Skeletal muscle satellite cell (primary cell): ENCODE data around the gene C1orf116.
"Not testable (repeated sequence)": the region's sequence is repeated elsewhere in the genome, so short reads cannot be mapped to it uniquely, and the experiment has no call there.

Source experiments
- H3K27me3 ChIP-seq: 2 replicates; pipeline ENCODE4 v1.7.0; 2013; ENCODE audit warnings: low read length; ENCODE audit not compliant: control insufficient read depth, insufficient read depth
- H3K36me3 ChIP-seq: 2 replicates; pipeline ENCODE4 v1.7.0; 2013; ENCODE audit warnings: mild to moderate bottlenecking, control low read depth, low read length; ENCODE audit not compliant: insufficient read depth
- H3K4me1 ChIP-seq: 2 replicates; pipeline ENCODE4 v1.7.0; 2013; ENCODE audit warnings: low read length; ENCODE audit not compliant: control insufficient read depth, insufficient read depth
- H3K4me2 ChIP-seq: 2 replicates; pipeline ENCODE4 v1.7.0; 2013; ENCODE audit warnings: mild to moderate bottlenecking, low read length
- H3K4me3 ChIP-seq: 2 replicates; pipeline ENCODE4 v1.7.0; 2013; ENCODE audit warnings: low read length
- H3K9ac ChIP-seq: 2 replicates; pipeline ENCODE4 v1.7.0; 2013; ENCODE audit warnings: mild to moderate bottlenecking, low read depth, low read length, moderate library complexity
- H3K9me3 ChIP-seq: replicated peaks from 2 replicates; pipeline ENCODE4 v1.7.0; 2013; ENCODE audit warnings: mild to moderate bottlenecking, control low read depth, low read length

The C1orf116 gene

DNA sequence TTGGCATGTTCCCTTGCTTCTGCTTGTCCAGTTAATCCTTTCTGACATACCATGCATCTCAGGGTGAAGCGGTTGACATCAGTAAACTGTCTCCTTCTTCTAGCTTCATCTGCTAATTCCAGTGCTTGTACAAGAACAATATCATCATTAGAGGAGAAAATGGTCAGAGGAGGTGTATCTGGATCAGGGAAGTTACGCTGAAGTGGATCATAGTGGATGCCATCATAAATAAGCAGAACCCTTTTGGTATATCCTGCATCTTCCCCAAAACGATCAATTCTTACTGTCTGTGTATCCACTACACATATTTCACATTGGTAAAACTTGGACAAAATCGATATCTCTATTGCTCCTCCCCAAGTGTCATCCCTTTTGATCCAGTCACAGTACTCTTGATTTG lies 16.5 kb upstream of the C1orf116 start:
- Histone ChIP-seq H3K9me3 (no peaks in the 10 kb centered on the region), H3K4me2 (peak overlapping the region; percentile 77), H3K36me3 (peaks cover 13% of the 10 kb centered on the region), H3K4me3 (peak overlapping the region; percentile 91), H3K27me3 (no peaks in the 10 kb centered on the region), H3K4me1 (peaks cover 15% of the 10 kb centered on the region), H3K9ac (peak overlapping the region; percentile 97)

GRCh38 chr1:207048041-207048440 lies 15.5 kb upstream of the C1orf116 start:
- Histone ChIP-seq H3K9me3 (no peaks in the 10 kb centered on the region), H3K36me3 (peaks cover 13% of the 10 kb centered on the region), H3K9ac (no peak overlapping the region), H3K27me3 (no peaks in the 10 kb centered on the region), H3K4me1 (peaks cover 15% of the 10 kb centered on the region), H3K4me2 (no peak overlapping the region), H3K4me3 (no peak overlapping the region)

DNA sequence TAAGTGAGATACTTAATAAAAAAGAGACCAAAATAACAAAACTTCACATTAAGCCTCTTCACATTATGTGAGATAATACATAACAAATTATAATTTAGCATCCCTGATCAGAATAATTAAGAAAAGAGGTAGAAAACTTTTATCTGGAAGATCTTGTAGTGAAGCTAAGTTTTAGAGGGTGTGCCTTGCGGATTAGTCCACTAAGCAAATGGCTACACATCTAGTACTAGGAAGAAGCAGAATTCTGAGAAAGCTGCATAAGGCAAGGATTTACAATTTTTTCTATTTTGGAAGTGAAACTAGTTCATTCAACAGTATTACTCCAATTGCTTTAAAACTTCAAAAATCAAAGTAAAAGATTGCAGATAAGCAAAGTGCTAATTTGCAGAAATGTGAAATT lies 14.9 kb upstream of the C1orf116 start:
- no peak overlapping the region for H3K4me2 ChIP-seq
- peaks cover 15% of the 10 kb centered on the region for H3K4me1 ChIP-seq
- no peaks in the 10 kb centered on the region for H3K27me3 ChIP-seq
- peaks cover 13% of the 10 kb centered on the region for H3K36me3 ChIP-seq
- H3K9me3 ChIP-seq = no peaks in the 10 kb centered on the region
- H3K4me3 ChIP-seq = no peak overlapping the region
- no peak overlapping the region for H3K9ac ChIP-seq

DNA sequence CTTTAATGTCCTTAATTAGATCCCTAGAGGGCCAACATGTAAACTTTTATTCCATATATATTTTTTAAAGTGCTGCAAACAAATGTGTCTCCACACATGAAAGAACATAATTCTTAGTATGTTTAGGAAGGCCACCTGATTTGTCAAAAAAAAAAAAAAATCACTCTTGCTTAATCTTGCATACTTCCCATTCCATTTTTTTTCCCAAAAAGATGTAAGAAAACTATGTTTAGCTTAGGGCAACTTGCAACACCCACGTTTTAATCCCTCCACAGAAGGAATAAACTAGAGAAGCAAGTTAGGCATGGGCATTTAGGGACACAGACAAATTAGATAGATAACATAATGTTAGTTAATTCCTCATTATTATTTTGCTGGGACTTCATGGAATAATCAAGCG lies 12.9 kb upstream of the C1orf116 start:
- Histone ChIP-seq H3K4me2 (no peak overlapping the region), H3K27me3 (no peaks in the 10 kb centered on the region), H3K9me3 (no peaks in the 10 kb centered on the region), H3K36me3 (peaks cover 13% of the 10 kb centered on the region), H3K4me1 (peaks cover 10% of the 10 kb centered on the region), H3K9ac (no peak overlapping the region), H3K4me3 (no peak overlapping the region)

GRCh38 chr1:207041397-207041796 lies 8.8 kb upstream of the C1orf116 start:
- not testable (repeated sequence) for H3K4me1 ChIP-seq, H3K27me3 ChIP-seq, H3K4me3 ChIP-seq, H3K36me3 ChIP-seq, H3K9ac ChIP-seq, H3K4me2 ChIP-seq, H3K9me3 ChIP-seq

DNA sequence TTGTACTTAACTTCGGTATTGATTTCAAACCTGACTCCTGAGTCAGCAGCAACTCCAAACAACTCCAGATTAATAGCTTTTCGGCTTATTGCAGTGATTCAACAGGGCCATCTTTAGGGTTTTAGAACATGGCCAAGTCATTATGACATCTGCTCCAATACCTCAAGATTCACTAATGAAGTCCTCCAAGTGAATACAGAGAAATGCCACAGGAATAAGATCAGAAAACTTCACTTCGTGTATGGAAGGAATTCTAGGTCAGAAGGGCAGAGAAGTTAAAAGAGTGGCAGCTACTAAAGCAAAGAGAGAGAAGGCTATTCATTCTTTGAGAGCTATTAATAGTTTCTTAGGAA lies 7.6 kb upstream of the C1orf116 start:
- Histone ChIP-seq H3K9me3 (no peaks in the 10 kb centered on the region), H3K27me3 (no peaks in the 10 kb centered on the region), H3K4me3 (no peak overlapping the region), H3K4me1 (peaks cover 8% of the 10 kb centered on the region), H3K4me2 (no peak overlapping the region), H3K9ac (no peak overlapping the region), H3K36me3 (no peaks in the 10 kb centered on the region)

GRCh38 chr1:207039380-207040180 lies 7.0 kb upstream of the C1orf116 start:
- Histone ChIP-seq H3K4me1 (peaks cover 14% of the 10 kb centered on the region), H3K9ac (no peak overlapping the region), H3K36me3 (no peaks in the 10 kb centered on the region), H3K4me3 (no peak overlapping the region), H3K9me3 (no peaks in the 10 kb centered on the region), H3K4me2 (no peak overlapping the region), H3K27me3 (no peaks in the 10 kb centered on the region)

GRCh38 chr1:207036865-207037264 lies 4.3 kb upstream of the C1orf116 start:
- Histone ChIP-seq H3K27me3 (no peaks in the 10 kb centered on the region), H3K9me3 (no peaks in the 10 kb centered on the region), H3K36me3 (no peaks in the 10 kb centered on the region), H3K4me2 (no peak overlapping the region), H3K9ac (no peak overlapping the region), H3K4me3 (no peak overlapping the region), H3K4me1 (peaks cover 14% of the 10 kb centered on the region)

DNA sequence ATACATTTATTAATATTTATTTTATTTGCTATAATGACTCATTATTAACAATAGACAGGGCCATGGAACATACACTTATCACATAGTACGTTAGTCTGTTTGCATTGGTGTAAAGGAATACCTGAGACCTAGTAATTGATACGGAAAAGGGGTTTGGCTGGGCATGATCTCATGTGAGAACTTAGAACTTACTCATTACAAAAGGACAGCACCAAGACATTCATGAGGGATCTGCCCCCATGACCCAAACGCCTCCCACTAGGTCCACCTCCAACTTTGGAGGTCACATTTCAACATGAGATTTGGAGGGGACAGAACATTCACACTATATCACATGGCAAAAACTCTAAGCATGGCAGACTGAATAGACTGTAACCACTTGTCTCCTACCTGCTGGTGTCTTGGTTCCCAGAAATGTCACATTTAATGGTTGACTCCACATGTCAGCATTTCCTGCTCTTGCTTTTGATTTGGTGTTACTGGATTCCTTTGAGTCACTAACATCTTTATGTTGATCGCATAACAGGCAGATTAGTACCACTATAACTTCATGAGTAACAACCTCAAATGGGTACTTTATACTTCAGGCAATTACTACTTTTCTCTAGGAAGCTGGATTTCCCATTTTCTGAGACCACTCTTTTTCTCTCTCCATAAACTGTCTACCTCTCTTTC lies 3.5 kb upstream of the C1orf116 start:
- no peaks in the 10 kb centered on the region for H3K9me3 ChIP-seq
- H3K4me2 ChIP-seq = no peak overlapping the region
- no peaks in the 10 kb centered on the region for H3K27me3 ChIP-seq
- H3K4me3 ChIP-seq = no peak overlapping the region
- H3K36me3 ChIP-seq = no peaks in the 10 kb centered on the region
- no peak overlapping the region for H3K9ac ChIP-seq
- peaks cover 14% of the 10 kb centered on the region for H3K4me1 ChIP-seq

- Histone ChIP-seq H3K9ac (no peak overlapping the region), H3K9me3 (no peaks in the 10 kb centered on the region), H3K4me3 (no peak overlapping the region), H3K27me3 (no peaks in the 10 kb centered on the region), H3K4me1 (peaks cover 11% of the 10 kb centered on the region), H3K4me2 (no peak overlapping the region), H3K36me3 (no peaks in the 10 kb centered on the region)
Observed at GRCh38 chr1:207034998-207035397, 2.4 kb upstream of the C1orf116 start.

- H3K9ac ChIP-seq = no peak overlapping the region
Observed at GRCh38 chr1:207034208-207034607, 1.7 kb upstream of the C1orf116 start.

DNA sequence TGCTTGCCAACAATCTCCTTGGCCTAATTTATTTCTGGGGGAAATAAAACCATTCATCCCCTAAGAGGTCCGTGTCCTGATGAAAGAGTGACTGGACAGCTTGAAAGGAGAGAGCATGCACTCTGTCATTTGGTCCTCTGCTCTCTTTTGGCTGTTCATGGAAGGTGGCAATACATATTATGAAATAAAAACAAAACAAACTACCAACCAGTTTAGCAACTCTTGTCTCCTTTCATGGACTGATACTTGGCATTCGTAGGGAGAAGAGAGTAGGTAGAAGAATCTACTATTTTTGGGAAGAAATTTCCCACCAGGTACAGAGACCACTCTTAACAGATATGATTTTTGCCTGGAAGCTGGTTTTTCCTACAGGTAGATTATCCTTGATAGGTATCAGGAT lies 746 bp upstream of the C1orf116 start:
- H3K9ac ChIP-seq = no peak overlapping the region
- no peak overlapping the region for H3K4me3 ChIP-seq
- no peaks in the 10 kb centered on the region for H3K27me3 ChIP-seq
- peaks cover 9% of the 10 kb centered on the region for H3K4me1 ChIP-seq
- H3K4me2 ChIP-seq = no peak overlapping the region
- H3K9me3 ChIP-seq = no peaks in the 10 kb centered on the region
- no peaks in the 10 kb centered on the region for H3K36me3 ChIP-seq

More at GRCh38 chr1:207034208-207034607, 1.7 kb upstream of the C1orf116 start:
- H3K36me3 ChIP-seq = no peaks in the 10 kb centered on the region
- peaks cover 9% of the 10 kb centered on the region for H3K4me1 ChIP-seq
- H3K27me3 ChIP-seq = no peaks in the 10 kb centered on the region
- no peak overlapping the region for H3K4me3 ChIP-seq
- no peak overlapping the region for H3K4me2 ChIP-seq
- H3K9me3 ChIP-seq = no peaks in the 10 kb centered on the region
